Measurements from ENCODE around the gene EXOC6.

Gene EXOC6, protein sequence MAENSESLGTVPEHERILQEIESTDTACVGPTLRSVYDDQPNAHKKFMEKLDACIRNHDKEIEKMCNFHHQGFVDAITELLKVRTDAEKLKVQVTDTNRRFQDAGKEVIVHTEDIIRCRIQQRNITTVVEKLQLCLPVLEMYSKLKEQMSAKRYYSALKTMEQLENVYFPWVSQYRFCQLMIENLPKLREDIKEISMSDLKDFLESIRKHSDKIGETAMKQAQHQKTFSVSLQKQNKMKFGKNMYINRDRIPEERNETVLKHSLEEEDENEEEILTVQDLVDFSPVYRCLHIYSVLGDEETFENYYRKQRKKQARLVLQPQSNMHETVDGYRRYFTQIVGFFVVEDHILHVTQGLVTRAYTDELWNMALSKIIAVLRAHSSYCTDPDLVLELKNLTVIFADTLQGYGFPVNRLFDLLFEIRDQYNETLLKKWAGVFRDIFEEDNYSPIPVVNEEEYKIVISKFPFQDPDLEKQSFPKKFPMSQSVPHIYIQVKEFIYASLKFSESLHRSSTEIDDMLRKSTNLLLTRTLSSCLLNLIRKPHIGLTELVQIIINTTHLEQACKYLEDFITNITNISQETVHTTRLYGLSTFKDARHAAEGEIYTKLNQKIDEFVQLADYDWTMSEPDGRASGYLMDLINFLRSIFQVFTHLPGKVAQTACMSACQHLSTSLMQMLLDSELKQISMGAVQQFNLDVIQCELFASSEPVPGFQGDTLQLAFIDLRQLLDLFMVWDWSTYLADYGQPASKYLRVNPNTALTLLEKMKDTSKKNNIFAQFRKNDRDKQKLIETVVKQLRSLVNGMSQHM

GRCh38 chr10:92848441-92849233 is at the start of gene EXOC6:
EXOC6 (plus strand) TSS chr10:92848520; CDS start chr10:92848534, 14 bp downstream.
- peak; percentile 79 to 98 (median 93) for DNase-seq

GRCh38 chr10:92799568-92799967 is 48.8 kb upstream of the EXOC6 start:
- no peak for DNase-seq

GRCh38 chr10:92800134-92800733 is 48.1 kb upstream of the EXOC6 start:
- DNase-seq, result no peak

DNA sequence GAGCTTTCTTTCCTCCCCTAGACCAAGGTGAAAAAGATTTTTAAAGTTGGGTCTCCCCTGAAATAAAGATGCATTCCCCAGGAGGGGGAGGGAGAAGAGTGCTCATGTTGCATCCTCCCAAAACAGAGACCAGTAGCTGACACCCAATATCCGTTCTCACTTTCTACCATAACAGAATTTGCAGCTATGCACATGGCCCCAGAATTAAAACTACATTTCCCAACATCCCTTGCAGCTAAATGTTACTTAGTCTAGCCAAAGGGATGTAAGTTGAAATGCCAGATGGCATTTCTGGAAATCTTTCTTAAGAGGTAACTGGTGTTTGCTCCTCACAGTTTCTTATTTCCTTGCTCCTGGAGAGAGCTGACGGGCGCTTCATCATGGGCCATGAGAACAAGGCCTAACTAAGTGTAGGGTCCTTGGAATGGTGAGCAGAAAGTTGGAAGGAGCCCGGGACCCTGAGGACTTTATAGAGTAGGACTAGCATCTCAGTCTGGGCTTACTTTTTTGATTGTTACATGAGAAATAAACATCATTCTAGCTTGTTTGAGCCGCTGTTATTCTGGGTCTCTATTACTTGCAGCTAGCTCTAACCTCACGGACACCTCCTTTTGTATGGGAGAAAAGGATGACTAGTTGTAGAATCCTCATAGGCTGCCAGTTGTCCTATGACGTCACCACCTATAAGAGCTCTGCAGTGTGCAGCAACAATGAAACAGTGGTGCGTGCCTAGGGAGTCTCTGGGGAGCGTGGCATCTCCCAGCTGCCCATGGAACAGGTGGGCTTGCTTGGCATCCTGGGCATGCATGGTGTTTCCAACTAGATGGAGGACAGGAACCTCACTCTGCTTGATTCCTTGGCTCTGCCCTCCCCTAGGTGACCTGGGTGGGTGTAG is 46.1 kb upstream of the EXOC6 start:
- no peak for DNase-seq

- DNase-seq, result no peak
These were observed 38.5 kb upstream of the EXOC6 start for GRCh38 chr10:92809840-92810239.

GRCh38 chr10:92810934-92811532 is 37.3 kb upstream of the EXOC6 start:
- no peak for DNase-seq

DNA sequence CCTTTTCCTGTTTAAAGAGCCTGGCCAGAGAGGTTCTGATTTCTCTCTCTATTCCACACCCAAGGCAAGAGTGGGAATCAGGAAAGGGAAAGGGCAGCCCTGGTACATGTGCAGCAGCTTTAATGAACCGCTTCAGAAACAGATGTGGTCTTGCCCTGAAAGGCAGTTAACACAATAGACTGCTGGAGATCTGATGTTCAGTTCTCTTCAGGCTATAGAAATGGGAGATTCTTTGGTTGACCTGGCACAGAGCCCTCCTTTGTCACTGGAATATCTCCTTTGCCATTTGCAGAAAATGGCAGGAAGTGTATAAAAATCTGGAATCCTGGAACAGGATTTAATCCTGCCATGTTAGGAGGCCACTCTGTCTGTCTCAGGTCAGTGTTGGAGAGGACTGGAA is 36.3 kb upstream of the EXOC6 start:
- DNase-seq, result no peak

DNA sequence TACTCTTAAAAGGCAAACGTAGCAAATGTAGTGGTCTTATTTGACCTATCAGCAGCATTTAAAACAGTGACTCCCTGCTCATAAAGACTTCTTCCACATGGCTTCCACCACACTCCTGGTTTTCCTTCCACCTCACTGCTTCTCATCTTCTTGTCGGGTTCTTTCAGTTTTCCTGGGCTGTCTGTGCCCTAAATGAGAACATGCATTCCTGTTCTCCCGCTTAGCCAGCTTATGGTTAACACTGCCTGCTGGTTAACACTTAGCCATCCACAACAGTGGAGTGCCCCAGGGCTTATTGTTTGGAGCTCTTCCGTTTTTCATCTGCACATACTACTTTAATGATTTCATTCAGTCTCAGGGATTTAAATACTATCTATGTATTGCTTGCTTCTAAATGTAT is 34.3 kb upstream of the EXOC6 start:
- no peak for DNase-seq

DNA sequence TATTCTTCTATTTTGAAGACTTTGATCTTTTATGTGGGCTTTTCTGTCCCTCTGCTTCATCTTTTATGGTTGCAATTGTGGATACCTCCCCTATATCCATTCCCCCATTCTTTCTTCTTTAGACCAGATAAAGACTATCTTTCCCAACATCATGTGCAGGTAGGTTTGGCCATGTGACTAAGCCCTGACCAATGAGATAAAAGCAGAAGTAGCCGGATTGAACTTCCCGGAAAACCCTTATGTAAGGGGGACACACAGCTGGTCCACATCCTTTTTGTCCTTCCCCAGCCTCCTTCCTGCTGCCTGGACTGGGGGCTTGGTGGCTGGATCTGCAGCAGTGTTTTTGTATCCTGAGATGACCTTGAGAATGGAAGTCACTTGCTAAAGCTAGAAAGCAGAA is 33.5 kb upstream of the EXOC6 start:
- DNase-seq, result no peak

DNA sequence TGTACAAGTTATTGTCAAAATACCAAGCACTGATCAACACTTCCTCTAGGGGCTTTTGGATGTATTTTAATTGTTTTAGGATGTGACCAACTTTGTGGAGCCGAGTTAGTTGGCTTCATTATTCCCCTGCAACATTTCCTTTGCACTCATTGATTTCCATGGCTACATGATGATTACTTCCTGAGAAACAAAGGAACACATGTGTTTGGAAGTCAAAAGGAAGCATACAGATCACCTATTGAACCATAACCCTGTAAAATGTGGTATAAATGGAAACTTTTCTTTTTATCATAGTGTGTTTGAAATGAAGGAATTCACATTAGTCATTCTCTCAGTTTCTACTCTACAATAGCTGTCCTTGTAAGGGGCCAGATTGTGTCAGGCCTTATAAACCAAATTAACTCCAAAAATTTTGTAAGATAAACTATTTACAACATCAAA is 32.2 kb upstream of the EXOC6 start:
- DNase-seq, result no peak

- no peak for DNase-seq
These were observed 26.2 kb upstream of the EXOC6 start for GRCh38 chr10:92822060-92822634.

DNA sequence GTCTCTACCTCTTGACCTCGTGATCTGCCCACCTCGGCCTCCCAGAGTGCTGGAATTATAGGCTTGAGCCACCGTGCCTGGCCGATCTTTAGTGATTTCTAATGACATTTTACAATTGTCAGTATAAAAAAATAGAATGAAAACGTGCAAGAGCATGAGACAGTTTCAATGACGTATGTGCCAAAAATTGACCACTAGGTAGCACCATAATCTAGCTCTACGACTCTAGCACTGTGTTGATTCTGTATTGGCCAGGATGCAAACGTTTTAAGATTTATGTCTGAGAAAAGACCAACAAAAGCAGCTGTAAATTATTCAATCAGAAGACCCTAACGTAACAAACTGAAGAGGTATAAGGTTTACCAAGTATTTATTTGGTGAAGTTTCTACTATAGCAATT is 25.4 kb upstream of the EXOC6 start:
- no peak for DNase-seq

DNA sequence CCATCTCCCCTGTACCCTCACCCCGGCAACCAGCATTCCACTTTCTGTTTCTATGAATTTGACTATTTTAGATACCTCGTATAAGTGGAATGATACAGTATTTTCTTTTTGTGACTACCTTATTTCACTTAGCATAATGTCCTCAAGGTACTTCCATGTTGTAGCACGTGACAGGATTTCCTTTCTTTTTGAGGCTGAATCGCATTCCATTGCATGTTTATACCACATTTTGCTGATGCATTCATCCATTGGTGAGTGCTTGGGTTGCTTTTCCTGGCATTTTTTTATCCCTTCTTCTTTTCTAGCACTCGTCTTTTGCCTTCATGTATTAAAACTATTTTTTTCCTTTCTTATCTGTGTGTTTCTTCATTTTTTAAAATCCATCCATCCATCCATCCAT is 22.3 kb upstream of the EXOC6 start:
- DNase-seq, result no peak

GRCh38 chr10:92826504-92826903 is 21.8 kb upstream of the EXOC6 start:
- no peak for DNase-seq

DNA sequence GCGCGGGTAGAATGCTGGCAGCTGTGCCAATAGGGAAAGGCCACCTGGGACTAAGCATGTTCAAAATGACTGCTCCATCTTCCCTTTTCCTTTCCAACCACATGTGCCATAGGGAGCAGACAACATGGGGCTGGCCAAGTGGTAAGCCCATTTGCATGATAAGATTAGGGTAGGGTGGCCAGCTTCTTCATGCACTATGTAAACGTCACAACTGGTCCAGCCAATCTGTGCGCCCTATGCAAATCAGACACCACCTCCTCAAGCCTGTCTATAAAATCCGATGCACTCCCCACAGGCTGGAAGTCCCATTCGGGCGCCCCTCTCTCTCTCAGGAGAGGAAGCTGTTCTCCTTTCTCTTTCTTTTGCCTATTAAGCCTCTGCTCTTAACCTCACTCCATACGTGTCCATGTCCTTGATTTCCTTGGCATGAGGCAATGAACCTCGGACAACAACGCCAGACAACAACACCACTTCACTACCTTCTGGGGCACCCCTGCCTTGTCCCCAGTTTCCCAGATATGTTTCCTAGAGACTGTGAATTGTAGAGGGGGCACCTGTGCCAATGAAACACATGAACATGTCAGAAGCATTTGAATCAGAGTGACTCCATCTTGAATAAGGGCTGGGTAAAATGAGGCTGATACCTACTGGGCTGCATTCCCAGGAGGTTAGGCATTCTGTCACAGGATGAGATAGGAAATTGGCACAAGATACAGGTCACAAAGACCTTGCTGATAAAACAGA is 19.1 kb upstream of the EXOC6 start:
- DNase-seq, result no peak

DNA sequence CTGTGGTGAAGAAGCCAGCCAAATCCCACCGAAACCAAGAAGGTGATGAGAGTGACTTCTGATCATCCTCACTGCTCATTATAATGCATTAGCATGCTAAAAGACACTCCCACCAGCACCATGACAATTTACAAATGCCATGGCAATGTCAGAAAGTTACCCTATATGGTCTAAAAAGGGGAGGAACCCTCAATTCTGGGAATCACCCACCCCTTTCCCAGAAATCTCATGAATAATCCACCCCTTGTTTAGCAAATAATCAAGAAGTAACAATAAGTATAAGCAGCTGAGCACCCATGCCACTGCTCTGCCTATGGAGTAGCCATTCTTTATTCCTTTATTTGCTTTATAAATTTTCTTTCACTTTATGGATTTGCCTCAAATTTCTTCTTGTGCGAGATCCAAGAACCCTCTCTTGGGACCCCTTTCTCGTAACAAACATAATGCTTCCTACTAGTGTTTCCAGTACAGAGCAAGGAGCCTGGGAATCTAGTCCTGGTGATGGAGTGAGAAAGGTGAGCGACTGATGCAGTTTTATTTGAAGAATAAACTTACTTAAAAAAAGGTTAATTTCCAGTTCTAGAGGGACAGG is 18.4 kb upstream of the EXOC6 start:
- no peak for DNase-seq

DNA sequence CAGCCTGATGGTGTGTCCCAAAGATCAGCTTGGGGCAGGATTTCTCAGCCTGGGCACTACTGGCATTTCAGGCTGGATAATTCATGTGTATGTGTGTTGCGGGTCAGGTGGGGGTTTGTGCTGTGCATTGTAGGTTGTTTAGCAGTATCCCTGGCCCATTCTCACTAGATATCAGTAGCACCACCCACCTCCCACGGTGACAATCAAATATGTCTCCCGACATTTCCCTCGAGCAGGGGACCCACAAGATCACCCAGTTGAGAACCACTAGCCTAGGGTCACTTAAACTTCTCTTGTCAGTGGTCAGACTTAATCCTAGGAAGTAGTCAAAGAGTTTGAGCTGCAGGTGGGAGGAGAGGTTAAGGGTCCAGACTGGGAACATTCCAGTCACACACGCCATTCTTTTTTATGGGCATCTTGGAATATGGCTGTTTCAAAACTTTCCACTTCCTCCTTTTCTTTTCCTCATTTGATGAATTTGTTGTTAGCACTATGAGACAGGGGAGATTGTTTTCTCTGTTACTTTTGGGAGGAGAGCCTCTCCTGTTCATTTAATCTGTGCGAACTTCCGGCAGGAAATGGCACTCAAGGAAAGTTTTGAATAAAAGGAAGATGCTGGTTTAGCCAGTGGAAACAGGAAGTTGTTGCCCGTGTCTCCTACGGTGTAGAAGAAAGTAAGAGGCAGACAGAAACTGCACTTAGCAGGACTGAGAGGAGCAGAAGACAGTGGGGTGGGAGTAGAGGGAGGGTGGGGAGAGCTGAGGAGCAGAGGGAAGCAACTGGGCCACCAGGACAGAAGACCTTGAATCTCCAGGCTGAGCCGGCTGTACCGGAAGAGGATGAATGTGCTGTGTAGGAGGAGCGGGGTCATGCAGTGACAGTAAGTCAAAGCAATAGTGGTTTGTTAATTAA is 17.6 kb upstream of the EXOC6 start:
- peak in 3 of 6 experiments; percentile 4 to 12 (median 9) for DNase-seq

DNA sequence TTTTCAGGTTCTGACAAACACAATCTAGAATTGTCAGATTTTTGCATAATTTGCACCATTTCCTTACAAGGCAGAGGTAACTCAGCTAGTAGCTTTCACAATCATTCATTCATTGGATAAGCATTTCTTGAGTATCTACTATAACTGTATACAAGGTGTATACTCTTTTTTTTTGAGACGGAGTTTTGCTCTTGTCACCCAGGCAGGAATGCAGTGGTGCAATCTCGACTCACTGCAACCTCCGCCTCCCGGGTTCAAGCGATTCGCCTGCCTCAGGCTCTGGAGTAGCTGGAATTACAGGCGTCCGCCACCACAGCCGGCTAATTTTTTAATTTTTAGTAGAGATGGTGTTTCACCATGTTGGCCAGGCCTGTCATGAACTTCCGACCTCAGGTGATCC is 16.2 kb upstream of the EXOC6 start:
- DNase-seq, result no peak
